GM19452 (cell line): ENCODE results near the gene LHFPL6.

Experiments used
- ATAC-seq: cut with Tn5 transposase; IDR thresholded peaks from one replicate; pipeline ENCODE4 v1.9.1; 2021; ENCODE audit not compliant: unreplicated experiment

LHFPL6 gene

GRCh38 chr13:39394796-39395678 is 208.0 kb downstream of the LHFPL6 start:
- ATAC-seq = no peak

DNA sequence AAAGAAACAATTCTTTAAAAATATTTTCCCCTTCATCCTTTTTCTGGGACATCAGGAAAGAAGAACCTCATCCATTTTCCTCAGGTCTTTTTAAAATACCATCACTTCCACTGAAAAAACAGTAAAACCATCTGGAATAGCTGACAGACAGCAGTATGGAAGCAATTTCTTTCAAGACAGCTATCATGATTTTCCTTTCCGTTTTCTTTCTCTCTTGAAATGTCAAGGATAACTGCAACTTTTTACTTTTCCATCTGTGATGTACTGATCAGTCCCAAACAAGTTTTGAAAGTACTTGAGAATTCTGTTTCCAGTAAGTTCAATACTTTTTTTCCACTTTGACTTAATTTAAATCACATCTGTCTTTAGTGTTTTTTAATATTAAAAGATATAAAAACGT is 211.2 kb downstream of the LHFPL6 start:
- no peak for ATAC-seq

- no peak for ATAC-seq
These were observed 214.0 kb downstream of the LHFPL6 start for GRCh38 chr13:39389013-39389412.

DNA sequence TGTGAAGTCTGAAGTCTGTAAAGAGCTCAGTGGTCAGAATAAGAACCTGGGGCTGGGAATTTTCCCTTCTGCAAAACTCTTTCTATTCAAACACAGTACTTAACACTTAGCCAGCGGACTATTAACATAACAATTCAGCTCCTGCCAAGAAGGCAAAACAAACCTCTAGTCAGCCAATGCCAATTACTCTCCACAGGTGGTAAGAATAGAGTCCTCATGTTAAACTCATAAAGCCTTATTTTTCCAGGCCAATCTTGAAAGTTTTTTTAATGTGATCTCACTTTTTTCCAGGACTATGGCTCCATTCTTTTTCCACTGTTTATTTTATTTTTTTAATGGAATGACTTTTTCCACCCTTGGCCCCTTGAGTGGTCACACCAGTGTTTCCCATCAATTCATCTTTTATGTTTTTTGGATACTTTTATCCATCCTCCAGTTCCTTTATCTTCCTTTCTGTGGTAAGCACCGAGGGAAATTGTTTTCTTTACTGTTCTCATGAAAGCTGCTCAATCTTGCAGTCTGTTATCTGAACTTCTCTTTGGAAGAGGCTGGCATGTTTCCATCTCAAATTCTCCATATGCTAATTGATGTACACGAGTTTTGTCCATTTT is 217.3 kb downstream of the LHFPL6 start:
- no peak for ATAC-seq

GRCh38 chr13:39385154-39385553 is 217.8 kb downstream of the LHFPL6 start:
- no peak for ATAC-seq

- ATAC-seq = no peak
These were observed 221.5 kb downstream of the LHFPL6 start for GRCh38 chr13:39381456-39381855.

- no peak for ATAC-seq
These were observed 223.0 kb downstream of the LHFPL6 start for GRCh38 chr13:39379667-39380655.

DNA sequence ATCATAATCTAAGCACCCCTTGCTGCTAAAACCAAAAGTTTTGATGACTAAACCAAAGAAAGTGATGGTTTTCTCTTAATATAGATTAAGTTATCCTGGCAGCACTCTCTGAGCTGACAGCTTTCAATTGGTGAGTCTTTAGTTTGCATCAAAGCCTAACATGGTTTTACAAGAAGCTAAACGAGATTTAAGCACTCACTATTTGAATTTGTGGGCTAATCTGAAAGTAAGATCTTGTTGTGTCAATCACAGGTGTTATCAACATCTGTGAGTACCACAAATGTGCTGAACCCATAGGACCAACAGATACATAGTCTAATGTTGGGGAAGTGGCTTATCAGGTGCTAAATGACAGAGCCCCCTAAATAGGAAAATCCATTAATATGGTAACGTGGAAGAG is 223.9 kb downstream of the LHFPL6 start:
- peak; percentile 93 for ATAC-seq

DNA sequence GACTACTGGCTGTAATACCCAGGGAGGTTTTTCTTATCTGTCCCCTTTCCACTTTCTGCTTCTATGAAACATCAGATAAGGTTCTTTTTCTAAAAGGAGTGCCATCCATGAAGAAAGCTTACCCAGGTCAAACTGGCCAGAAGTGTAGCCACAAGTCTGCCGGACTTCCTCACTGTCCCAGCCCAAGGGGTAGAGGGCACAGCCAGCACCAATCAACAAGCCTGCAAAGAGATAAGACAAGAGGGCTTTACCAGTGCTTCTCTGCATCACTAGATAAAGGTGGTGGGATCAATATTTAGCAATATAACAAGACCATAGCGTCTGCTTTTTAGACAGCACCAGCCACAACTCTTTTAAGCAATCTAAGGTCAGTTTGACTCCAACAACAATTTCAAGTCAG is 224.7 kb downstream of the LHFPL6 start:
- ATAC-seq = no peak

DNA sequence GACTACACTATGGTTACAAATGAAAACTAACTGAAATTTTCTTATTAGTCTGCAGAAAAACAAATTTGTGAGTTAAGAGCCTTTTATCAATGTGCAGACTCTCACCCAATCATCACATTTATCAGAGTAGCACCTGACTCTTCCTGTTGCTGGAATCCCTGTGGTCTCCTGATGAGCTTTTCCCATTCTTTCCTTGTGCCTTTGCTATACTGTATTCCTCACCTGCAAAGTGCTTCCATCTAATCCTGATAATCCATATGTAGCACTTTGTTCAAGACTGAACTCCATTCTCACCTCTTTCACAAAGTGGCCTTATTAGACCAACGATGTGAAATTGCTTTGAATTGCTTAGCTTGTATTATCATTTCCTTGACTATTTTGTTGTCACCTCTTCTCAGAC is 225.3 kb downstream of the LHFPL6 start:
- no peak for ATAC-seq

- ATAC-seq = no peak
These were observed 226.9 kb downstream of the LHFPL6 start for GRCh38 chr13:39376076-39376475.

DNA sequence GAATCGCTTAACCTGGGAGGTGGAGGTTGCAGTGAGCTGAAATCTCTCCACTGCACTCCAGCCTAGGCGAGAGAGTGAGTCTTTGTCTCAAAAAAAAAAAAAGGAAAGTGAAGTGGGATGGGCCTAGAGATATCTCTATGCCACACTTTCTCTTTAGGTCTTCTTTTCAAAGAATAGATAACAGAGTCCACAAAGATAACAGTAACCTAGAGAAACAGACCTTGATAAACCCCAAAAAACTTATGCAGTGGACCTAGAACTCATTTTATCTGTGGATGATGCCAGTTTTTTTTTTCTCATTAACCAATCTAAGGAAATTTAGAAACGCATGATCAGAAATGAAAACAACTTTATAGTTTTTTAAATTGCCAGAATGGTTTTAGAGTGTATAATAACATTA is 227.4 kb downstream of the LHFPL6 start:
- no peak for ATAC-seq

- ATAC-seq = no peak
These were observed 228.2 kb downstream of the LHFPL6 start for GRCh38 chr13:39374741-39375189.

GRCh38 chr13:39373145-39373544 is 229.8 kb downstream of the LHFPL6 start:
- ATAC-seq = no peak

GRCh38 chr13:39371706-39372105 is 231.3 kb downstream of the LHFPL6 start:
- ATAC-seq = no peak

- no peak for ATAC-seq
These were observed 232.4 kb downstream of the LHFPL6 start for GRCh38 chr13:39370554-39370953.

DNA sequence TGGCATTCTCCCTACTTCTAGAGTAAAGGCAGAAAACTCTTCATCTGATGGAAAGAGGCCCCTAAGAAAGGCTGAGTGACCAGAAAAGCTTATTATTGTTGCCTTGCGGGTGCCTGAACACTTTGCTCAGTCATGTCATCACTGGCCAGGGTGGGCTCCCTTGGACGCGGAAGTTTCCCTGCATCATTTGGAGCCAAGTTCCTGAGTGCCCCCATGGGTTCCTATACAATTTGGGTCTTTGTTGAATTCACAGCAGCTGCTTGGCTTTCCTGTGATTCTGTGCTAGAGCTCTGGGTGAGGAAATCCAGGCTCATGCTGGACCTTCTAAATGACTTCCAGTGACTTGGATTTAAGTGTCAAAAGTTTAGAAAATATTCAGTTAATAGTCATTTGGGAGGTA is 232.9 kb downstream of the LHFPL6 start:
- ATAC-seq = no peak

- ATAC-seq = no peak
These were observed 233.7 kb downstream of the LHFPL6 start for GRCh38 chr13:39369161-39369890.

GRCh38 chr13:39365879-39366278 is 237.1 kb downstream of the LHFPL6 start:
- ATAC-seq = no peak

DNA sequence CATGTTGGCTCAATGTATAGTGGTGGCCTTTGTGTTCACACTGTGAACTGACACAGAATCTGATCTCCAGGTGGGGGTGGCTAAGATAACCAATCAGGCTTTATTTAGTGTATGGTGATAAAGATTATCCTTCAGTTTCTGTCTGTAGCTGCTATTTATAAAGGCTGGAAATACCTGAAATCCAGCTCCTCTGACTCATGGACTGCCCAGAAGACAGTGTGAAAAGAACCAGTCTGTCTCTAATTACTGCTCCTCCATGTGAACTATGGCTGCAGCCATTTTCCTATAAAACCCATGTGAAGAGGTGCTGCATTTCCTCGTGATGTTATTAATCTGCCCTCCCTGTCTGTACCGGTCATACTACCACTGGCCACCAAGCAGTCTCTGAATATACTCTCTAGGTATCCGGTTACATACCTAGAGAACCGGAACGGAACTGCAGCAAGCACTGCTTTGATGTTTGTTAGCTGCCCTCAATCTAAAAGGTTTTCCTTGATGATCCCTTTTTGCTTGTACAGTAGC is 238.0 kb downstream of the LHFPL6 start:
- no peak for ATAC-seq
